NOMO-1 treated with dmso at 0.1 percent for 144 hours (cell line): ENCODE results near the gene PTTG2.

Experiments
- DNase-seq: peaks from one replicate; lab custom pipeline; 2025; ENCODE audit not compliant: unreplicated experiment; lab: John Stamatoyannopoulos, UW

Gene PTTG2

GRCh38 chr4:38005637-38006036 lies 45.4 kb downstream of the PTTG2 start:
- no peak for DNase-seq

- DNase-seq = no peak
Observed at GRCh38 chr4:38007645-38008044, 47.4 kb downstream of the PTTG2 start.

GRCh38 chr4:38008571-38009021 lies 48.4 kb downstream of the PTTG2 start:
- DNase-seq = no peak

GRCh38 chr4:38009421-38009820 lies 49.2 kb downstream of the PTTG2 start:
- no peak for DNase-seq

- no peak for DNase-seq
Observed at GRCh38 chr4:38009949-38010348, 49.8 kb downstream of the PTTG2 start.
